NT2/D1 (cell line): Measurements from ENCODE around the gene NELL2.

Experiments used
- SUZ12 ChIP-seq: IDR thresholded peaks from 2 replicates; pipeline ENCODE4 v1.6.1; 2011; ENCODE audit not compliant: insufficient read length, insufficient read depth; ENCODE audit errors: extremely low read depth
- YY1 ChIP-seq: IDR thresholded peaks from 2 replicates; pipeline ENCODE4 v1.6.1; 2011; ENCODE audit not compliant: insufficient read length, insufficient read depth
- ZNF274 ChIP-seq: IDR thresholded peaks from 2 replicates; pipeline ENCODE4 v1.6.1; 2011; ENCODE audit warnings: mild to moderate bottlenecking, low read depth, low read length

GRCh38 chr12:44647917-44648690 is 228.0 kb downstream of the NELL2 start:
- TF ChIP-seq YY1 (no peak), SUZ12 (no peak), ZNF274 (no peak)
